ENCODE results near the gene FAM83C.
"Not testable (repeated sequence)": the region's sequence is repeated elsewhere in the genome, so short reads cannot be mapped to it uniquely, and the experiment has no call there.

The FAM83C gene

GRCh38 chr20:35318502-35319157 is 26.4 kb upstream of the FAM83C start:
- DNase-seq, result peak; percentile 91

GRCh38 chr20:35317416-35318210 is 25.4 kb upstream of the FAM83C start:
- DNase-seq, result no peak

GRCh38 chr20:35316086-35316485 is 23.9 kb upstream of the FAM83C start:
- DNase-seq, result no peak

GRCh38 chr20:35315632-35316020 is 23.4 kb upstream of the FAM83C start:
- not testable (repeated sequence) for DNase-seq

- no peak for DNase-seq
These were observed 22.8 kb upstream of the FAM83C start for GRCh38 chr20:35314816-35315631.

DNA sequence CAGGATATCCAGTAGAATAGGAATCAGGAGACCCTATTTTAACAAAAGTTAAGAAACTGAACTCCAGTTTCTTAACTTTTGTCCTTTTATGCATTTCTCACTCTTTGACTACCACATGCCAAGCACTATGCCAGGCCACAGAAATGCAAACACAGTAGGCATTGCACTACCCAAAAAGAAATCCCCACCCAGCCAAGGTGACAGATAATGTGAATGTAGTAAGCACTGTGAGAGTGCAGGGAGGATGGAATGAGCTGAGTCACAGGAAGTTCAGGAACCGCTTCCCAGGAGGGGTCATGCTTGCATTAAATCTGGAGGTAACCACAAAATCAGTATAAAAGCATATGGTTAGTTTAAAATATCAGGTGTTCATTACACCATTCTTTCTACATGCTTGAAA is 20.1 kb upstream of the FAM83C start:
- DNase-seq, result peak; percentile 93

DNA sequence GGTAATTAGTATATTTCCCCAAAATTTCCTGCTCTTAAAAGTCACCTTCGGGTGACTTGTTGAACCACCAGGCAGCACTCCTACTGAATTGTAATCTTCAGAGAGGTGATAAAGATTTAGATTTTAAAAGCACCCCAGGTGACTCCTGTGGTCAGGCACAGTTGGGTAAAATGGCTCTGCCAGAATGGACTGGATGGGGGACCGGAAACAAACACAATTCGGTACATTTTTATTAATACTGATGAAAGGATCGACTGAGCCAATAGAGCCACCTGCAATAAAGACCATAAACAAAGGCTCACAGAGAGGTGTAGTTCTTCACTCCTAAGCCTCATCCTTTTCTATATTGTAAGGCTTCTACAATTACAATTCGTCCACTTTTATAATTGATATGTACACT is 19.6 kb upstream of the FAM83C start:
- no peak for DNase-seq

DNA sequence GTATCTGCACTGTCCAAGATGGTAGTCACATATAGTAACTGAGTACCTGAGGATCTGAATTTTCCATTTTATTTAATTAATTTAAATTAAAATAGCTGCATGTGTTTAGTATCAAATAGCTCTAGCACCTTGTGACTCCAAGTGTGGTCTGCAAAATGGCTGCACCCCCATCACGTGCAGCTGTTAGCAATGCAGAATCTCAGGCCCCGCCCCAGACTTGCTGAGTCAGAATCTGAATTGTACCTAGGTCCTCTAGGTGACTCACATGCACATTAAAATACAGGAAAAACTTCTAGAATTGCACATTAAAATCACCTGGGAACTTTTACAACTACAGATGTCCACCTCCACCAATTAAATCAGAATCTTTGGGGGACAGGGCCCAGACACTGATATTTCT is 19.2 kb upstream of the FAM83C start:
- peak; percentile 49 for DNase-seq

GRCh38 chr20:35307666-35308653 is 15.7 kb upstream of the FAM83C start:
- peak; percentile 97 for DNase-seq

DNA sequence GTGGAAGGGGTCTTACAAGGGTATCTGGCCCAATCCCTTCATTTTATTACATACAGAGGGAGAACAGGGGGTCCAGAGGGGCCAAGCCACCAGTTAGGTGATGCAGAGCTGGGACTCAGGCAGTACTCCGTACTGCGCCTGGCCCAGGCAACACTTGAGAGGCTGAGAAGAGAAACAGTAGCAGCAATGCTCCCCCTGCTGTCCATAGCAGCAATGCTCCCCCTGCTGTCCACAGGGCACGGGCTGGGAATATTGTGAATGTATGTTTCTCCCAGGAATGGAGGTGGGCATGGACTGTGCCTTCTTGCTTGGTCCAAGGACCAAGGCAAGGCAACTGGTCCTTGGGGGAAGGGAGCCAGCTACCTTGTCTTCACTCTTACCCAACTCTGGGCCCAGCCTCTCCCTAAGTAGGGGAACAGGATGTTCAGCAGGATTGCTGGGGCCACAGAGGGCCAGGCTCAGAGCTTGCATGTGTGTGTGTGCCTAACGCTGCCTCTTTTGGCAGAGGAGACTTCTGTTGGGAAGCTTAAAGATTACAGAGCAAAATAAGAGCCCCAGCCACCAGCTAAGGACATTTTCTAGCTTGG is 14.8 kb upstream of the FAM83C start:
- DNase-seq, result peak; percentile 86

- DNase-seq, result peak; percentile 100
These were observed 13.7 kb upstream of the FAM83C start for GRCh38 chr20:35305682-35306556.

DNA sequence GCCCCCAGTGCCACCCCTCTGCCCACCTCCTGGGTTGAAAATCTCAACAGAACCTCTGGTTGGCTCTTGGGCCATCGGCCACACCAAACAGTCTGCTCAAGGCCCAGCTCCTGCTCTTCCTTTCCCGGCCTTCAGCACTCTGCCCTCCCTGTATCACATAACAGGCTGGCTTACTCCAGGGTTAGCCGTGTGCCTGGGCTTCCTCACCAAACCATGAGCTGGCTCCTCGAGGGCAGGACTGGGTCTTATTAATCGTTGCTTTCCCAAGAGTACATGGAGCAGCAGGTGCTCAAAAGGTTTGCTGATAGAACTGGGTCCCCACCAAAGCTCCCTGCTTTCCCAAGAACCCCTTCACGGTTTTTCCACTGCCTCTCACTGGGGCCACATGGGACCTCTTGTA is 12.7 kb upstream of the FAM83C start:
- no peak for DNase-seq

- DNase-seq, result peak; percentile 90
These were observed 11.7 kb upstream of the FAM83C start for GRCh38 chr20:35303735-35304491.

DNA sequence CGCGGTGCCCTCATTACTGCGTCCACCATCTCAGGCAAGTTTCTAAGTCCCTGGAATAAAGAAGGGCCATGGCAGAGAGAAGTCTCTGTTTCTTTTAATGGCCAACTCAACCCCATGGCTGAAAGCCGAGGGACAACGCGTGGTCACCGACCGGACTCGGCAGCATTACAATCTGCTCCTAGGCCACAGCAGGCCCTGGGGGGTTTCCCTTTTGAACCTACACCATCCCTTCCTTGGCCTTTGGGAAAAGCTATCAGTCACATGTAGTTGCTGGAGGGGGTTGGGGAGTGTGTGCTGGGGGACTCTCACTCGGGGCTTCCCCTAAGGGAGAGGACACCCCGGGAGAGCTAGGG is 11.1 kb upstream of the FAM83C start:
- peak; percentile 9 for DNase-seq

GRCh38 chr20:35302421-35303335 is 10.5 kb upstream of the FAM83C start:
- peak; percentile 88 for DNase-seq

- DNase-seq, result peak; percentile 31
These were observed 9.2 kb upstream of the FAM83C start for GRCh38 chr20:35301426-35301825.

DNA sequence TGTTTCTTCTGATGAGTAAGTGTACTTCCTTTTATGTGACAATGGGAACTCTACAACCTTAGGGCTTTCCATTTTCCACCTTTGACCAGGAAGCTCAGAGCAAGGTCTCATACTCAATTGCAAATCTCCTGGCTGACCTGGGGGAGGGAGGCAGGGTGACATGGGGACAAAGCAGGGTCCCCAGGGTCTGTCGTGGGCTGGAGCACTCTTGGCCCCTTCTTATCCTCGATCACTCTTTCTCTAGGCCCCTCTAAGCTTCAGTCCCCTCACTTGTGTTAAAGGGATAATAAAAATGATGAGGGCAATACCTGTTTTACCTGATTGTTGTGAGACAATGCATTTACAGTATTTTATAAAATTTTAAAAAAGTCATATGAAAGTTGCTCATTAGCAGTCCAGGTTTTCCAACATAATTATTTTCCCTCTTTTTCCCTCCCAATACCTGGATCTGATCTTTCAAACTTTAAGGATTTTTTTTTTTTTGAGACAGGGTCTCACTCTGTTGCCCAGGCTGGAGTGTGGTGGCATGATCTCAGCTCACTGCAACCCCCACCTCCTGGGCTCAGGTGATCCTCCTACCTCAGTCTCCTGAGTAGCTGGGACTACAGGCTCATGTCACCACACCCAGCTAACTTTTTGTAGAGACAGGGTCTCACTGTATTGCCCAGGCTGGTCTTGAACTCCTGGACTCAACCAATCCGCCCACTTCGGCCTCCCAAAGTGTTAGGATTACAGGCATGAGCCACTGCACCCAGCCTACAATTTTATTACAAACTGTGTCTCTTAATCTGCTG is 8.4 kb upstream of the FAM83C start:
- no peak for DNase-seq

DNA sequence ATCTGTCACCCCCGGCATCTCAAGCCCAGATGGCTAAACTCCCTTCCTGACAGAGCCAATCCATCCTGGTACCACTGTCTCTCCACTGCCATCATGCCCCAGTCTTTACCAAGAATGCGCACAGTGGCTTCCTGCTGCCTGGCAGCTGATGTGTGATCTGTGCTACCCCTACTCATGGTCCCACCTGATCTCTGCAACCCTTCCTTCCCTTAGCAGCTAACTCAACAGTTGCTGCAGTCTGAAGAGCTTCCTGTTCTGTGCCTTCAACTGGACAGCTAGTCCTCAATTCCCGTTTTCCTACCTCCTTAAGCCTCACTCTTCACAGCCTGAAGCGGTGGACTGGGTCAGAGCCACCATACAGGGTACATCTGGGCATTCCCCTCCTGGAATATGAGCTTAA is 7.6 kb upstream of the FAM83C start:
- no peak for DNase-seq
